AG09309 (cell line): ENCODE measurements around the gene YAP1.
"Not testable (repeated sequence)": the region's sequence is repeated elsewhere in the genome, so short reads cannot be mapped to it uniquely, and the experiment has no call there.

Source experiments
- DNase-seq: peaks from one replicate; pipeline ENCODE4 v3.0.0-alpha.2; 2010; ENCODE audit warnings: low read depth
- H3K4me3 ChIP-seq: 2 replicates; pipeline ENCODE4 v1.5.1; 2011; ENCODE audit warnings: mild to moderate bottlenecking, low read depth, low read length, moderate library complexity; ENCODE audit not compliant: control insufficient read depth
- TF ChIP-seq, protein P1 (sequence below): IDR thresholded peaks from 2 replicates; pipeline ENCODE4 v1.5.1; 2011; ENCODE audit warnings: mild to moderate bottlenecking, low read depth, low read length, inconsistent platforms; ENCODE audit not compliant: insufficient read depth, control insufficient read depth; ENCODE audit errors: missing control alignments

YAP1 gene

GRCh38 chr11:102252339-102252891 is 142.2 kb downstream of the YAP1 start:
- no peak overlapping the region for H3K4me3 ChIP-seq
- TF ChIP-seq, protein P1, sequence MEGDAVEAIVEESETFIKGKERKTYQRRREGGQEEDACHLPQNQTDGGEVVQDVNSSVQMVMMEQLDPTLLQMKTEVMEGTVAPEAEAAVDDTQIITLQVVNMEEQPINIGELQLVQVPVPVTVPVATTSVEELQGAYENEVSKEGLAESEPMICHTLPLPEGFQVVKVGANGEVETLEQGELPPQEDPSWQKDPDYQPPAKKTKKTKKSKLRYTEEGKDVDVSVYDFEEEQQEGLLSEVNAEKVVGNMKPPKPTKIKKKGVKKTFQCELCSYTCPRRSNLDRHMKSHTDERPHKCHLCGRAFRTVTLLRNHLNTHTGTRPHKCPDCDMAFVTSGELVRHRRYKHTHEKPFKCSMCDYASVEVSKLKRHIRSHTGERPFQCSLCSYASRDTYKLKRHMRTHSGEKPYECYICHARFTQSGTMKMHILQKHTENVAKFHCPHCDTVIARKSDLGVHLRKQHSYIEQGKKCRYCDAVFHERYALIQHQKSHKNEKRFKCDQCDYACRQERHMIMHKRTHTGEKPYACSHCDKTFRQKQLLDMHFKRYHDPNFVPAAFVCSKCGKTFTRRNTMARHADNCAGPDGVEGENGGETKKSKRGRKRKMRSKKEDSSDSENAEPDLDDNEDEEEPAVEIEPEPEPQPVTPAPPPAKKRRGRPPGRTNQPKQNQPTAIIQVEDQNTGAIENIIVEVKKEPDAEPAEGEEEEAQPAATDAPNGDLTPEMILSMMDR = no peak
- DNase-seq = no peak

DNA sequence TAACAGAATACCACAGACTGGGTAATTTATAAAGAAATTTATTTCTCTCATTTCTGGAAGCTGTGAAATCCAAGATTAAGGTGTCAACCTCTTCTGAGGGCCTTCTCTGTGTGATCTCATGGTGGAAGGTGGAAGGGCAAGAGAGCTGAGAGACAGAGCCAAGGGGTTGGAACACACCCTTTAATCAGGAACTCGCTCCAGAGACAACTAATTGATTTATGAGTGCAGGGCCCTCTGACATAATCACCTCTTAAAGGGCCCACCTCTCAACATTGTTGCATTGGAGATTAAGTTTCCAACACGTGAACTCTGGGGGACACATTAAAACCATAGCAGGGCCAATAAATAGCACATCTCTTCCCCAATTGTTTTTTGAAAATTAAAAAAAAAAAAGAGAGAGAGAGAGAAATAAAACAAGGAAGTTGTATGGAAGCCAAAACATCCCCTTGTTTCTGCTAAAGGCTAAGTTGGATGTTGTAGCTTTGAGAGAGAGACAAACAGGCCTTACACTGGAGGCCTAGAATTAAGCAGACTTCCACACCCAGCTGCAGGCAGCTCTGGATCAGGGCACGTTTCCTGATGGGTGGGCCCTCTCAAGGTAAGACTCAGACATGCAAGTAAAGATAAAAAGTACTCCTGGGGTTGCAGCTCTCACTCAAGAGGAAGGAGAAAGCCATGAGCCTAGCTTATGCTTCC is 142.9 kb downstream of the YAP1 start:
- TF ChIP-seq, protein P1 = no peak
- DNase-seq = no peak
- H3K4me3 ChIP-seq = no peak overlapping the region

- TF ChIP-seq, protein P1 = peak; percentile 28
- no peak overlapping the region for H3K4me3 ChIP-seq
- no peak for DNase-seq
Measured at GRCh38 chr11:102254047-102254446, 143.8 kb downstream of the YAP1 start.

DNA sequence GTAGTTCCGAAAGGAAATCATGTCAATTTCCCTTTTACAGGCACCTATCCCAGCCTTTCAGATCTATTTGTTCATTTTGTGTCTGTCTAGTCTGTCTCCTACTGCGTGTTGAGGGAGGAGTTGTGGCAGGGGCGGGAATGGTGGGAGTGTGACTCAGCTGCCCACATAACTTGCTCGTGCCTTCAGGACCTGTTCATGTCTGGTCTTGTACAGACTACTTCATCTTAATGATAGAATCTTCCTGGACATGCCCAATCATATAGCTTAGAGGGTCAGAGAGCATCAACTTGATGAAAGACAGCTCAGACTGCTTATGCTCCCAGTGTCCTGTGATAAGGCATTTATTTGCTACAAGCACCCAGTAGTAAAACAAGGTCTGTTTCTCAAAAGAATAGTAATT is 146.0 kb downstream of the YAP1 start:
- no peak for DNase-seq
- TF ChIP-seq, protein P1 = no peak
- H3K4me3 ChIP-seq = no peak overlapping the region

DNA sequence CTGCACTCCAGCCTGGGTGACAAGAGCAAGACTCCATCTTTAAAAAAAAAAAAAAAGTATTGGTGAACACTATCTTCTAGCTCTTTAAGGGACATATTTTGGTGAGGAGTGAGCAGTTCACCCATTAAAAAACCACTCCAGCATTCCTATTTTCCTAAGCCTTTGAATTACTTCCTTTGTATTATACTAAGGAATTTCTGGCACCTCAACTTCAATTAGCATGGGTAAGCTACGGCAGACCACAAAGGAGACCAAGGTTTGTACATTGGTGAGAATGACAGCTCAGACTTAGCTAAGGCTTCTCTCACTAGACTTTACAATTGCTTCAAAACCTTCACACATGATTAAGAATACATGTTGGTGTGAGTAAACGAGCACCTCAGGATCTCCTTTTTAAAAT is 150.0 kb downstream of the YAP1 start:
- DNase-seq = no peak
- TF ChIP-seq, protein P1 = no peak
- no peak overlapping the region for H3K4me3 ChIP-seq

DNA sequence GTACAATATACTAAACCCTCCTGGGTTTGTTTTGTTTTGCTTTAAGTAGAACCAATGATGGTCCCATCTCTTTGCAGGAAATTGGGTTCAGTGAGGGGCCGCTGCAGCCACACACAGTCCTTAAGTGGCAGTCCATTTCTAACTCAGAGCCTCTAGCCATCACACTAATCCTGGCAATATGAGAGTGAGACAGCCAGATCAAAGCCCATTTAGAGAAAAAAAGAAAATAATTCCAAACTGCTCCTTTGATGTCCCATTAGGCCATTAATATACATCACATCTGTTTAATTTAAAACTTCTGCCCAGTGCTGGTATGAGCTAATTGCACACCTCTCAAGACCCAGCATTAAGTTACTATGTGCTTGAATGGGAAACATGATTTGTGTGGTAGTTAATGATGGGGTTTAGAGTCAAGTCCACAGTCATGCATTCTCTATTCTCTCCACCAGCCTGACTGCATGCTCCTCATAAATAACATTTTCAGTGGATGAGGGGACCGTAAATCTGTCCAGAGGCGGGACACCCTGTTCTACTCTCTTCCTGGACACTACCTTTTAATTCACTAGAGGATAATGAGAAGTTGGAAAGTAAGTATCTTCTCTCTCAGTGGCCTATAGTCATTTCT is 153.2 kb downstream of the YAP1 start:
- TF ChIP-seq, protein P1 = no peak
- no peak overlapping the region for H3K4me3 ChIP-seq
- no peak for DNase-seq

GRCh38 chr11:102264704-102265103 is 154.5 kb downstream of the YAP1 start:
- DNase-seq, H3K4me3 ChIP-seq: not testable (repeated sequence)
